Gastrocnemius medialis (tissue), 4 donors: ENCODE measurements around the gene ARL6IP5. TPM values are rescaled to one million over a fixed set of nuclear protein-coding genes. Genes with fewer than 3 reads are reported as not detected.

ENCODE experiments used
- ATAC-seq, 2 donors: fragments of 150-250 bp; one replicate each; pipeline ENCODE4 v1.9.1; 2016
- DNase-seq, 2 donors: peaks; one replicate each; pipeline ENCODE4 v3.0.0-alpha.2; 2019
- H3K27ac ChIP-seq, 4 donors: fragments of 200-600 bp; sonication (generic); 1 replicate in 1 of 4; 2 replicates in 3 of 4; pipeline ENCODE4 v1.5.1; 2016 to 2018; ENCODE audit warnings: mild to moderate bottlenecking in 2 of 4, moderate library complexity in 1 of 4
- H3K27me3 ChIP-seq, 3 donors: fragments of 200-600 bp; sonication (generic) in 2 of 3; 1 replicate in 1 of 3; 2 replicates in 2 of 3; pipeline versions ENCODE4 v1.5.1 to v1.6.0; 2016 to 2019; ENCODE audit warnings: mild to moderate bottlenecking in 1 of 3, moderate library complexity in 1 of 3
- H3K36me3 ChIP-seq, 2 donors: fragments of 200-600 bp; sonication (generic) in 1 of 2; one replicate each; pipeline ENCODE4 v1.5.1; 2017 to 2018
- H3K4me1 ChIP-seq, 2 donors: fragments of 200-600 bp; sonication (generic) in 1 of 2; one replicate each; pipeline ENCODE4 v1.5.1; 2016 to 2017; ENCODE audit warnings: mild to moderate bottlenecking in 2 of 2
- H3K4me3 ChIP-seq, 4 donors: fragments of 200-600 bp; sonication (generic) in 3 of 4; 1 replicate in 1 of 4; 2 replicates in 3 of 4; pipeline ENCODE4 v1.5.1; 2016 to 2019; ENCODE audit warnings: mild to moderate bottlenecking in 2 of 4
- H3K9me3 ChIP-seq, 3 donors: fragments of 200-600 bp; sonication (generic) in 2 of 3; 1 replicate in 1 of 3; 2 replicates in 2 of 3; pipeline ENCODE4 v1.5.1; 2016 to 2019
- POLR2A ChIP-seq, 2 donors: fragments of 450-650 bp; IDR thresholded peaks; one replicate each; pipeline ENCODE4 v1.6.1; 2017; ENCODE audit warnings: antibody characterized with exemption in 2 of 2, mild to moderate bottlenecking in 2 of 2, moderate library complexity in 2 of 2
- in situ Hi-C, 4 donors: fragments of 200-750 bp; cut with MboI; loops; one replicate each; pipeline versions ENCODE4 v1.15.0 to v1.8.0; 2017; ENCODE audit warnings: low sequenced_read_pairs in 4 of 4
- intact Hi-C: fragments of 100-400 bp; cut with DNase I; formaldehyde crosslinking; loops from one replicate; pipeline ENCODE4 v1.15.1; 2023; ENCODE audit warnings: low total_unique reads
- microRNA counts, 2 donors: library from miRNA; unstranded; fragments of <30 nt; microRNA quantifications; one replicate each; lab custom pipeline; 2016
- microRNA-seq, 2 donors: library from miRNA; unstranded; fragments of <30 nt; microRNA quantifications; one replicate each; pipeline ENCODE4, GENCODE V29; 2016; ENCODE audit warnings: borderline replicate concordance in 2 of 2
- total RNA-seq, 4 donors: library from RNA; depleted of rRNA; stranded (reverse); fragments of >200 nt; gene quantifications; one replicate each; pipeline versions ENCODE4 v1.1.0 to v1.2.3, GENCODE V29; 2016
- TF ChIP-seq, protein P1 (sequence below), 5 experiments: fragments of 450-650 bp in 3 of 5; fragments of 200-600 bp in 2 of 5; sonication (generic) in 2 of 5; IDR thresholded peaks in 4 of 5; conservative IDR thresholded peaks in 1 of 5; 1 replicate in 4 of 5; 2 replicates in 1 of 5; pipeline ENCODE4 v1.5.1; 2016 to 2019; ENCODE audit warnings: antibody characterized with exemption in 5 of 5, mild to moderate bottlenecking in 3 of 5, moderate library complexity in 3 of 5

The ARL6IP5 gene
- total RNA-seq, 4 donors from 2014 or later, result 108 to 181 (median 145) TPM

DNA sequence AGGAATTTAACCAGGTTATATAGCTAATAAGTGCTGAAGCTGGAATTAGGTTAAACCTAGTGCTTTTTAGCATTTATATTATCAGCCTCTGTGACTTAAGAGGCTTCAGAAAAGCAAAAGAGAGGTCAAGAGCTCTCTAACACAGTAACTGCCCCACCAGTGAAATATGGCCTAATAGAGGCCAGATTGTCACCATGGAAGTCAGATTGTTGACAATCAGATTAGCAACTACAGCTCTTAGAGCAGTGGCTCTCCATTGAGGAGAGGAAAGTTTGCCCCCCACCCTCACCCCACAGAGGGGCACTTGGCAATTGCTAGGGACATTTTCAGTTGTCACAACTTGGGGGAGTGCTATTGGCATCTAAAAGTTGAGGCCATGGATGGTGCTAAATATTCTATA is 61.0 kb downstream of the ARL6IP5 start:
- Histone ChIP-seq H3K27ac (peak overlapping the region in 1 of 4 donors; percentile 73), H3K36me3 (no peaks in the 10 kb centered on the region), H3K4me3 (no peak overlapping the region), H3K9me3 (no peaks in the 10 kb centered on the region), H3K4me1 (peaks cover 46 to 49% of the 10 kb centered on the region in 2 donors), H3K27me3 (no peaks in the 10 kb centered on the region)
- TF ChIP-seq, protein P1, sequence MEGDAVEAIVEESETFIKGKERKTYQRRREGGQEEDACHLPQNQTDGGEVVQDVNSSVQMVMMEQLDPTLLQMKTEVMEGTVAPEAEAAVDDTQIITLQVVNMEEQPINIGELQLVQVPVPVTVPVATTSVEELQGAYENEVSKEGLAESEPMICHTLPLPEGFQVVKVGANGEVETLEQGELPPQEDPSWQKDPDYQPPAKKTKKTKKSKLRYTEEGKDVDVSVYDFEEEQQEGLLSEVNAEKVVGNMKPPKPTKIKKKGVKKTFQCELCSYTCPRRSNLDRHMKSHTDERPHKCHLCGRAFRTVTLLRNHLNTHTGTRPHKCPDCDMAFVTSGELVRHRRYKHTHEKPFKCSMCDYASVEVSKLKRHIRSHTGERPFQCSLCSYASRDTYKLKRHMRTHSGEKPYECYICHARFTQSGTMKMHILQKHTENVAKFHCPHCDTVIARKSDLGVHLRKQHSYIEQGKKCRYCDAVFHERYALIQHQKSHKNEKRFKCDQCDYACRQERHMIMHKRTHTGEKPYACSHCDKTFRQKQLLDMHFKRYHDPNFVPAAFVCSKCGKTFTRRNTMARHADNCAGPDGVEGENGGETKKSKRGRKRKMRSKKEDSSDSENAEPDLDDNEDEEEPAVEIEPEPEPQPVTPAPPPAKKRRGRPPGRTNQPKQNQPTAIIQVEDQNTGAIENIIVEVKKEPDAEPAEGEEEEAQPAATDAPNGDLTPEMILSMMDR (IDR thresholded peaks at IDR 0.05 in 4 of 5, conservative IDR thresholded peaks at IDR 0.05 in 1 of 5), result no peak
- TF ChIP-seq POLR2A (IDR thresholded peaks at IDR 0.05), result no peak
- DNase-seq (no peak), ATAC-seq (no peak)
- in situ Hi-C loops, result no loop called here
- intact Hi-C loops, result no loop called here

DNA sequence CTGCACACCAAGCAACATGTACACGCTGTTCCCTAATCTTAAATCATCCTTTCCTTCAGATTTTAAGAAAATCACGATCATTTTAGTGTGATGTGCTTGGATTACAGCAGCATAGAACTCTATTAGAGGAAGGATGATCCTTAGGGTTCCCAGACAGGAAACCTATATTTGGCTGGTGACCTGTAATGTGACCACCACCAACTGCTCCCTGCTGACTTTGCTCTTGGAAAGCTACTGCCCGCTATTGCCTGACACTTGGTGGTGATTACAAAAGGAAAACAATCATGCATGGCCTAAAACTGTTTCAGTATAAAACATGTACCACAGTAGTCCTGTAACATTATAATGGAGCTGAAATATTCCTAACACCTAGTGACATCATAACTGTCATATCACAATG is 64.8 kb downstream of the ARL6IP5 start:
- no peak overlapping the region for H3K4me3 ChIP-seq
- no peaks in the 10 kb centered on the region for H3K9me3 ChIP-seq
- H3K36me3 ChIP-seq, result no peaks in the 10 kb centered on the region
- peak overlapping the region; percentile 60 to 77 (median 66) for H3K27ac ChIP-seq
- no peaks in the 10 kb centered on the region for H3K27me3 ChIP-seq
- in situ Hi-C loops (no loop called here), intact Hi-C loops (loop anchor here (1.0 kb wide), 1 partner anchor 28 kb away; no protein-coding TSS in a partner anchor)
- H3K4me1 ChIP-seq, result peaks cover 18 to 20% of the 10 kb centered on the region in 2 donors
- peak; percentile 98 to 99 for ATAC-seq
- peak; percentile 42 to 46 for DNase-seq
- no peak for TF ChIP-seq POLR2A (IDR thresholded peaks at IDR 0.05)
- TF ChIP-seq, protein P1 (IDR thresholded peaks at IDR 0.05 in 4 of 5, conservative IDR thresholded peaks at IDR 0.05 in 1 of 5), result no peak

MicroRNA genes within 50 kb of the gene (microRNA counts, 767-probe panel; counts per million panel counts)
- microRNA hsa-miR-3136-5p (lab: Ali Mortazavi, UCI), result 356 to 448 counts per million in 2 donors

Small RNA genes within 50 kb of the gene (microRNA-seq; reads per million reads assigned to microRNA genes)
- gene MIR3136, result 0 to 1.2 reads per million in 2 donors

Other genes with a start within 250 kb of the ARL6IP5 start
- gene TAFA4, start 152.4 kb upstream of the ARL6IP5 start, total RNA-seq, result under 1 TPM in 1 of 4 donors, not detected in 3; 0.39 TPM
- gene EOGT, start 71.3 kb upstream of the ARL6IP5 start, total RNA-seq, result 10 to 100 TPM; 13.3 to 25.2 (median 20.1) TPM
- 10 to 100 TPM; 27.0 to 49.6 (median 33.5) TPM for gene TMF1, start 32.6 kb upstream of the ARL6IP5 start, total RNA-seq
- gene UBA3, start 4.6 kb upstream of the ARL6IP5 start, total RNA-seq, result 10 to 100 TPM; 29.3 to 42.2 (median 36.0) TPM
- gene LMOD3, start 37.7 kb downstream of the ARL6IP5 start, total RNA-seq, result 100 to 1,000 TPM in 3 of 4 donors, 10 to 100 TPM in 1; 31.0 to 194 (median 113) TPM